Stimulated activated CD4-positive, alpha-beta T cell treated with anti-CD3 and anti-CD28 coated beads, TNF-alpha, amount 100 ng/mL, for 4 hours (primary cell): Measurements from ENCODE around the gene WDR77.

Experiments used
- DNase-seq, 3 experiments: peaks; one replicate each; pipeline ENCODE4 v3.0.0-alpha.2; 2020; ENCODE audit warnings: low read depth in 3 of 3

The WDR77 gene

GRCh38 chr1:111448918-111449702, at the start of gene WDR77, which contains the start of gene ATP5PB:
Gene WDR77, minus strand, starts transcription at chr1:111449256. Its CDS starts 87 bp downstream, at chr1:111449169.
Gene ATP5PB, plus strand, starts transcription at chr1:111449464. Its CDS starts 78 bp downstream, at chr1:111449542.
- peak; percentile 64 to 83 (median 79) for DNase-seq

GRCh38 chr1:111497592-111497991, 48.5 kb upstream of the WDR77 start:
- DNase-seq, result no peak

- no peak for DNase-seq
These were observed 47.3 kb upstream of the WDR77 start for GRCh38 chr1:111496398-111496797.

- no peak for DNase-seq
These were observed 42.0 kb upstream of the WDR77 start for GRCh38 chr1:111491070-111491469.

- no peak for DNase-seq
These were observed 41.2 kb upstream of the WDR77 start for GRCh38 chr1:111490220-111490619.

GRCh38 chr1:111489604-111490003, 40.5 kb upstream of the WDR77 start:
- no peak for DNase-seq

GRCh38 chr1:111488669-111489068, 39.6 kb upstream of the WDR77 start:
- DNase-seq, result no peak

- no peak for DNase-seq
These were observed 38.1 kb upstream of the WDR77 start for GRCh38 chr1:111487133-111487532.

GRCh38 chr1:111486431-111486830, 37.4 kb upstream of the WDR77 start:
- DNase-seq, result no peak

- DNase-seq, result no peak
These were observed 35.5 kb upstream of the WDR77 start for GRCh38 chr1:111484391-111485026.

- no peak for DNase-seq
These were observed 34.8 kb upstream of the WDR77 start for GRCh38 chr1:111483876-111484275.

GRCh38 chr1:111483166-111483565, 34.1 kb upstream of the WDR77 start:
- DNase-seq, result no peak

GRCh38 chr1:111481387-111482221, 32.5 kb upstream of the WDR77 start:
- DNase-seq, result peak; percentile 25 to 28 (median 27)

- no peak for DNase-seq
These were observed 31.6 kb upstream of the WDR77 start for GRCh38 chr1:111480674-111481073.

- no peak for DNase-seq
These were observed 27.8 kb upstream of the WDR77 start for GRCh38 chr1:111476761-111477309.

GRCh38 chr1:111476214-111476613, 27.2 kb upstream of the WDR77 start:
- DNase-seq, result no peak

GRCh38 chr1:111475701-111476100, 26.6 kb upstream of the WDR77 start:
- DNase-seq, result no peak

- DNase-seq, result no peak
These were observed 25.5 kb upstream of the WDR77 start for GRCh38 chr1:111474521-111474920.

- DNase-seq, result no peak
These were observed 25.1 kb upstream of the WDR77 start for GRCh38 chr1:111474106-111474505.

GRCh38 chr1:111471538-111471937, 22.5 kb upstream of the WDR77 start:
- DNase-seq, result no peak

- peak in 2 of 3 experiments; percentile 31 to 43 for DNase-seq
These were observed 22.0 kb upstream of the WDR77 start for GRCh38 chr1:111471012-111471411.

- DNase-seq, result no peak
These were observed 21.5 kb upstream of the WDR77 start for GRCh38 chr1:111470596-111470995.
